ENCODE results near the gene MAPKAP1.
"Not testable (repeated sequence)": the region's sequence is repeated elsewhere in the genome, so short reads cannot be mapped to it uniquely, and the experiment has no call there.

MAPKAP1 gene

GRCh38 chr9:125411171-125411756 lies 295.7 kb downstream of the MAPKAP1 start:
- no peak for DNase-seq (ENCODE audit: low read depth in 2 of 2)

- DNase-seq (ENCODE audit: low read depth in 2 of 2) = no peak
These were observed 296.5 kb downstream of the MAPKAP1 start for GRCh38 chr9:125410522-125410894.

GRCh38 chr9:125409637-125410521 lies 297.1 kb downstream of the MAPKAP1 start:
- DNase-seq (ENCODE audit: low read depth in 2 of 2) = peak in 1 of 2 donors; percentile 16

- DNase-seq (ENCODE audit: low read depth in 2 of 2) = no peak
These were observed 297.8 kb downstream of the MAPKAP1 start for GRCh38 chr9:125409217-125409636.

GRCh38 chr9:125407974-125408900 lies 298.8 kb downstream of the MAPKAP1 start:
- peak; percentile 75 to 79 for DNase-seq (ENCODE audit: low read depth in 2 of 2)

GRCh38 chr9:125407432-125407973 lies 299.5 kb downstream of the MAPKAP1 start:
- DNase-seq (ENCODE audit: low read depth in 2 of 2) = no peak

- no peak for DNase-seq (ENCODE audit: low read depth in 2 of 2)
These were observed 300.3 kb downstream of the MAPKAP1 start for GRCh38 chr9:125406810-125407087.

- no peak for DNase-seq (ENCODE audit: low read depth in 2 of 2)
These were observed 300.8 kb downstream of the MAPKAP1 start for GRCh38 chr9:125405938-125406809.

GRCh38 chr9:125404733-125405132 lies 302.3 kb downstream of the MAPKAP1 start:
- no peak for DNase-seq (ENCODE audit: low read depth in 2 of 2)

GRCh38 chr9:125400725-125401716 lies 306.0 kb downstream of the MAPKAP1 start:
- DNase-seq (ENCODE audit: low read depth in 2 of 2) = no peak

GRCh38 chr9:125400232-125400631 lies 306.8 kb downstream of the MAPKAP1 start:
- not testable (repeated sequence) for DNase-seq (ENCODE audit: low read depth in 2 of 2)

- DNase-seq (ENCODE audit: low read depth in 2 of 2) = no peak
These were observed 307.3 kb downstream of the MAPKAP1 start for GRCh38 chr9:125399666-125400065.

GRCh38 chr9:125399165-125399564 lies 307.8 kb downstream of the MAPKAP1 start:
- DNase-seq (ENCODE audit: low read depth in 2 of 2) = no peak

- no peak for DNase-seq (ENCODE audit: low read depth in 2 of 2)
These were observed 308.8 kb downstream of the MAPKAP1 start for GRCh38 chr9:125398243-125398642.

GRCh38 chr9:125397736-125398135 lies 309.3 kb downstream of the MAPKAP1 start:
- no peak for DNase-seq (ENCODE audit: low read depth in 2 of 2)

- DNase-seq (ENCODE audit: low read depth in 2 of 2) = no peak
These were observed 310.2 kb downstream of the MAPKAP1 start for GRCh38 chr9:125396799-125397198.

- DNase-seq (ENCODE audit: low read depth in 2 of 2) = no peak
These were observed 313.6 kb downstream of the MAPKAP1 start for GRCh38 chr9:125393426-125393825.

GRCh38 chr9:125391704-125392103 lies 315.3 kb downstream of the MAPKAP1 start:
- DNase-seq (ENCODE audit: low read depth in 2 of 2) = no peak

GRCh38 chr9:125388978-125389377 lies 318.0 kb downstream of the MAPKAP1 start:
- no peak for DNase-seq (ENCODE audit: low read depth in 2 of 2)

All from activated CD4-positive, alpha-beta T cell treated with anti-CD3 and anti-CD28 coated beads for 24 hours (primary cell).